HG03280 (cell line): ENCODE results near the gene PCDH8.

Experiments used
- ATAC-seq: cut with Tn5 transposase; IDR thresholded peaks from one replicate; pipeline ENCODE4 v1.9.1; 2021; ENCODE audit warnings: mild to moderate bottlenecking, moderate library complexity; ENCODE audit not compliant: unreplicated experiment

PCDH8 gene

DNA sequence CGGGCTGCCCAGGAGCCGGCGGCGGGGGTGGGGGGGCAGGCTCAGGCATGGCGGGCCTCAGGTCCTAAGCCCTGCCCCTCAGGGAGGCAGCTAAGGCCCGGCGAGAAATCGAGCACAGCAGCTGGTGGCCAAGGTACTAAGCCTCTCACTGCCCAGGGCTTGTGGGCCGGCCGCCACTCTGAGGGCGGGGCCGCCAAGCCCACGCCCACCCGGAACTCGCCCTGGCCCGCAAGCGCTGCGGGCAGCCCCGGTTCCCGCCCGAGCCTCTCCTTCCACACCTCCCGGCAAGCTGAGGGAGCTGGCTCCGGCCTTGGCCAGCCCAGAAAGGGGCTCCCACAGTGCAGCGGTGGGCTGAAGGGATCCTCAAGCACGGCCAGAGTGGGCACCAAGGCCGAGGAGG lies 33.1 kb downstream of the PCDH8 start:
- no peak for ATAC-seq

- no peak for ATAC-seq
Observed at GRCh38 chr13:52812941-52813340, 35.5 kb downstream of the PCDH8 start.

DNA sequence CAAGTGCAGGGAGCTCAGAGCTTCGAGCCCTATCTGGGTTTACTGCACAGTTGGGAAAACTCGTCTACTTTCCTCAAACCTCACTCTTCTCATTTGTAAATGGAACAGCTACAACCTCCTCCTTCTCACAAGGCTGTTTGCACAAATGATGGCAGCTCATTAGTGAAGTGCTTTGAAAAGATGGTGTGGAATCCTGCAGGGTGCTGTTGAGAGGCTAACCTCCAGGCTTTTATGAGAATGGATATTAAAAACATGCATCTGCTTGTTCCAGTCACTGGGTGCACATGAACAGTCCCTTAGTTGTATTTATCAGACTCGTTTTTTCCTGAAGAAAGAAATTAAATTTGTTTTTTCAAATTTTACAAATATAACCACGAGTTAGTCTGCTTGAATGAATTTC lies 36.6 kb downstream of the PCDH8 start:
- no peak for ATAC-seq

DNA sequence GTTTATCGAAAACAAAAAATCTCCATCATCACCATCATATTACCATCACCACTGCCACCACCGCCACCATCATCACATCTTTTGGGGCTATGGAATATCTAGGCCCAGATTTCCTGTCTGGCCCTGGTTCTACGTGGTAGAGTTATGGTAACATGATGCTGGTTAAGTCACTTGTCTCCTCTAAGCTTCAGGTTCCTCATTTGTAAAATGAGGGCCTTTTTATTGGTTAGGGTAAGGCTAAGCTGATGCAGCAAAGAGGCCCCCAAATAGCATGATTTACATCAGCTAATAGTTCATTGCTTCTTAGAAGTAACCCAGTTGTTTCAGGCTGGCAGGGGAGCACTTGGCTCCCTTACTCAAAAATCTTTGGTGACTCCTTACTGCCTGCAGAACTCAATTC lies 37.9 kb downstream of the PCDH8 start:
- ATAC-seq, result no peak

GRCh38 chr13:52810011-52810410 lies 38.4 kb downstream of the PCDH8 start:
- ATAC-seq, result no peak

DNA sequence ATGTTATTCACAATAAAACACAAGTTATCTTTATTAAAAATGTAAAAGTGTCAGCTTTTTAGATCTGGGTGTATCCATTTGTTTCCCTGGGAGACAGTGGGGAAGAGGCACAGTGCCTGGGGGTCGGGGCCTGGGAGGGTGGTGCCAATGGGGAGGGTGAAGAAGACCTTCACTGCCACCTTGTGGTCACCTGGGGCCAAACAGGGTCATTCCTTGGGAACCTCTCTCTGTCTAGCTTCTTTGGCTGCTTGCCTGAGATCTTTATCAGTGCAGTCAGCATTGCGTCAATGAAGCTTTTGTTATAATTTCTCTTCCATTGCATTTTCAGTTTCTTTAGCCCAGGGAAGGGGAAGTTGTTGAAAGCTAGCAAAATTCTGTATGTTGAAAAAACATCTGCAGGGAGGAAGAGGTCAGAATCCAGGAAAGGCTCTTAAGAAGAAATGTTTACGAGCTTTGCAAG lies 39.1 kb downstream of the PCDH8 start:
- peak; percentile 82 for ATAC-seq

GRCh38 chr13:52808842-52809219 lies 39.6 kb downstream of the PCDH8 start:
- no peak for ATAC-seq

DNA sequence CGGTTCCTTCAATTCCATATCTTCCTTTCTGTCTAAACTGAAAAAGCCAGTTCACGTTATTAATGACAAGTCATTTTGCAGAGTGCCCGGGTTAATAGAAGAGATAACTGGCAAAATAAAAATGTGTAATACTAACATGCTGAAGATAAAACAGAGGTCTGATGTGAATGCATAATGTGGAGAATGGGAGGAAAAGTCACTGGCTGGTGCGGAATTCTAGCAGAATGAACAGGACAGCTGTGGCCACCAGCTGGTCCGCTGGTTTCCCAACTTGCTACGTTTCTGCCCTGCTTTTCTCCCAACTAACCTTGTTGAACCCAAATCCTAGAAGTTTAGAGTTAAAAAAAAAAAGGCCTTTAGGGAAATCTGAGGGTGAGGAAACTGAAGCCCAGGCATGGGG lies 42.4 kb downstream of the PCDH8 start:
- no peak for ATAC-seq

GRCh38 chr13:52804202-52804641 lies 44.2 kb downstream of the PCDH8 start:
- no peak for ATAC-seq

GRCh38 chr13:52800856-52801255 lies 47.6 kb downstream of the PCDH8 start:
- no peak for ATAC-seq

GRCh38 chr13:52798770-52799430 lies 49.5 kb downstream of the PCDH8 start:
- ATAC-seq, result no peak

- no peak for ATAC-seq
Observed at GRCh38 chr13:52797176-52797575, 51.3 kb downstream of the PCDH8 start.

- ATAC-seq, result no peak
Observed at GRCh38 chr13:52794589-52794988, 53.9 kb downstream of the PCDH8 start.

GRCh38 chr13:52793515-52794061 lies 54.9 kb downstream of the PCDH8 start:
- ATAC-seq, result no peak
